Measurements from ENCODE around the gene GINS1.

DNA sequence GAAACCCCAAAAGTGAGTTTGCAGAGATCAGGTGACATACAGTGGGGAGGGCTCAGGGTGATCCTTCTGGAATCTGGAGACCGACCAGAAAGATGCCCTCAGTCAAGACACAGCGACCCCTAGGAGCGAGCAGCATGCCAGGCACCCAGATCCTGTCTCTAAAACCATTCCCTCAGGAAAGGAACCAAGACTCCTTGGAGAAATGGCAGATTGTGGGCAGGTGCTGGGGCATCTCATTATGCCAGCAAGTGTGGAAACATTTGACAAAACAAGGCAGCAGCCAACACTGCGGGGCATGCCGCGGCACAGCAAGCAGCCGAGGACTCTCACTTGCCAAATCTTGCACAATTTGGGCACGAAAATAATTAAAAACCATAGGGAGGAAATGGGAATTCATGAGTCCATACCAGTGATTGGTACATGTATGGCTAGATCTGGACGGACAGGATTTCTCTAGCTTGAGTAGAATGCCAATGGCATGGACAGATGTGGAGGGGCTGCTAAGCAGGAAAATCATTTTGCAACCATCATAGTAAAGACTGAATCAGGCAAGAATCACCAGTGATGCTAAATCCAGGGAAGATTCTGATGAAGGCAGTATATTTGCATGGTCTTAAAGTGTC, 76.9 kb downstream of the GINS1 start:
- no peak for TF ChIP-seq TAF1 (IDR thresholded peaks at IDR 0.05; ENCODE audit: borderline replicate concordance, low read depth, low read length)
- TF ChIP-seq POLR2A (IDR thresholded peaks at IDR 0.05; ENCODE audit: low read depth, low read length), result no peak
- no peak for TF ChIP-seq POLR2AphosphoS5 (IDR thresholded peaks at IDR 0.05; ENCODE audit: low read depth, low read length)

Measured in GM12892 (cell line).